Activated naive CD4-positive, alpha-beta T cell (primary cell): Measurements from ENCODE around the gene CXXC4.
A peak's percentile ranks its signal among the peaks of the same experiment; 100 is the strongest.

Experiments used
- DNase-seq, 4 experiments: peaks; one replicate each; lab custom pipeline; 2025; lab: John Stamatoyannopoulos, UW

Gene CXXC4

GRCh38 chr4:104494822-104495559 lies at the start of gene CXXC4:
TSS of gene CXXC4 (minus strand) at chr4:104494894. CDS start at chr4:104491802, 3,092 bp downstream.
- DNase-seq: no peak

- no peak for DNase-seq
Measured at GRCh38 chr4:104533156-104533555, 38.5 kb upstream of the CXXC4 start.

GRCh38 chr4:104532677-104533076 lies 38.0 kb upstream of the CXXC4 start:
- no peak for DNase-seq

- DNase-seq: no peak
Measured at GRCh38 chr4:104531390-104531789, 36.7 kb upstream of the CXXC4 start.

GRCh38 chr4:104530426-104530825 lies 35.7 kb upstream of the CXXC4 start:
- no peak for DNase-seq

GRCh38 chr4:104524591-104524990 lies 29.9 kb upstream of the CXXC4 start:
- no peak for DNase-seq

GRCh38 chr4:104524026-104524425 lies 29.3 kb upstream of the CXXC4 start:
- no peak for DNase-seq

- no peak for DNase-seq
Measured at GRCh38 chr4:104519588-104519987, 24.9 kb upstream of the CXXC4 start.

- DNase-seq: no peak
Measured at GRCh38 chr4:104516884-104517283, 22.2 kb upstream of the CXXC4 start.

- DNase-seq: no peak
Measured at GRCh38 chr4:104508224-104508623, 13.5 kb upstream of the CXXC4 start.

- no peak for DNase-seq
Measured at GRCh38 chr4:104507112-104507511, 12.4 kb upstream of the CXXC4 start.

GRCh38 chr4:104504536-104504935 lies 9.8 kb upstream of the CXXC4 start:
- DNase-seq: no peak

- DNase-seq: no peak
Measured at GRCh38 chr4:104502471-104502870, 7.8 kb upstream of the CXXC4 start.

- DNase-seq: no peak
Measured at GRCh38 chr4:104501290-104501689, 6.6 kb upstream of the CXXC4 start.

- no peak for DNase-seq
Measured at GRCh38 chr4:104500442-104500841, 5.7 kb upstream of the CXXC4 start.

- no peak for DNase-seq
Measured at GRCh38 chr4:104494185-104494584, 509 bp downstream of the CXXC4 start.

GRCh38 chr4:104493081-104493831 lies 1.4 kb downstream of the CXXC4 start:
- DNase-seq: no peak

- DNase-seq: no peak
Measured at GRCh38 chr4:104492183-104492771, 2.4 kb downstream of the CXXC4 start.

GRCh38 chr4:104491481-104492182 lies 3.1 kb downstream of the CXXC4 start:
- peak in 1 of 4 experiments; percentile 14 for DNase-seq

GRCh38 chr4:104490770-104491480 lies 3.8 kb downstream of the CXXC4 start:
- peak in 2 of 4 experiments; percentile 3 to 18 for DNase-seq

- no peak for DNase-seq
Measured at GRCh38 chr4:104490096-104490769, 4.5 kb downstream of the CXXC4 start.
